22Rv1 (cell line): ENCODE results near the gene DDX17.

Experiments used
- CTCF ChIP-seq: fragments of 450-650 bp; IDR thresholded peaks from 2 replicates; pipeline ENCODE4 v1.5.1; 2017; ENCODE audit warnings: mild to moderate bottlenecking
- ZFX ChIP-seq: fragments of 450-650 bp; IDR thresholded peaks from 2 replicates; pipeline ENCODE4 v1.6.1; 2017; ENCODE audit warnings: antibody characterized with exemption, borderline replicate concordance

GRCh38 chr22:38449776-38450175 is 56.3 kb downstream of the DDX17 start:
- no peak for TF ChIP-seq CTCF
- TF ChIP-seq ZFX: no peak
